Measurements from ENCODE around the gene PIAS4.

- TF ChIP-seq CTCF (optimal IDR thresholded peaks at IDR 0.05 in 1 of 3, IDR thresholded peaks at IDR 0.05 in 1 of 3, conservative IDR thresholded peaks at IDR 0.05 in 1 of 3; ENCODE audit: extremely low read depth in 1 of 3, insufficient read depth in 2 of 3, low read length in 3 of 3), result no peak
- TF ChIP-seq EZH2 (IDR thresholded peaks at IDR 0.05; ENCODE audit: low read length), result no peak
Observed at GRCh38 chr19:3961007-3961406, 46.5 kb upstream of the PIAS4 start.
